SU-DHL-6 (cell line): ENCODE data around the gene DHX30.

ENCODE experiments used
- H2AFZ ChIP-seq: fragments of 200-600 bp; sonication (generic); 2 replicates; pipeline ENCODE4 v1.6.1; 2014; ENCODE audit warnings: low read depth, mild to moderate bottlenecking, moderate library complexity, mixed read lengths, antibody characterized with exemption, low read length; ENCODE audit not compliant: severe bottlenecking
- H3F3A ChIP-seq: fragments of 200-600 bp; shearing (Covaris generic); 2 replicates; pipeline ENCODE4 v1.6.0; 2016; ENCODE audit warnings: antibody characterized with exemption, mild to moderate bottlenecking; ENCODE audit not compliant: insufficient read depth
- H3K27ac ChIP-seq: fragments of 200-600 bp; sonication (generic); 2 replicates; pipeline ENCODE4 v1.5.1; 2016; ENCODE audit warnings: low read depth, mild to moderate bottlenecking, low read length, moderate library complexity, mixed read lengths
- H3K27me3 ChIP-seq: fragments of 200-600 bp; sonication (generic), shearing (Covaris generic); 2 replicates; pipeline ENCODE4 v1.6.0; 2014; ENCODE audit warnings: mild to moderate bottlenecking, low read length
- H3K36me3 ChIP-seq: fragments of 200-600 bp; sonication (generic); 2 replicates; pipeline ENCODE4 v1.6.1; 2014; ENCODE audit warnings: mild to moderate bottlenecking, low read length, mixed read lengths
- H3K4me2 ChIP-seq: fragments of 300-600, 200-600 bp; shearing (Covaris generic), sonication (generic); 2 replicates; pipeline ENCODE4 v1.6.0; 2014; ENCODE audit warnings: low read length, low read depth, mild to moderate bottlenecking; ENCODE audit not compliant: poor library complexity, severe bottlenecking
- H3K4me3 ChIP-seq: fragments of 200-600 bp; sonication (generic); 2 replicates; pipeline ENCODE4 v1.5.1; 2014; ENCODE audit warnings: antibody characterized with exemption, low read length, mild to moderate bottlenecking, mixed read lengths; ENCODE audit not compliant: insufficient read depth, poor library complexity, severe bottlenecking
- H3K79me2 ChIP-seq: fragments of 200-600 bp; sonication (generic); 2 replicates; pipeline ENCODE4 v1.6.1; 2014; ENCODE audit warnings: mild to moderate bottlenecking, low read length, moderate library complexity; ENCODE audit not compliant: insufficient read depth
- H3K9ac ChIP-seq: fragments of 200-600 bp; sonication (generic); 2 replicates; pipeline ENCODE4 v1.7.0; 2014; ENCODE audit warnings: mild to moderate bottlenecking, low read length
- H3K9me2 ChIP-seq: fragments of 200-600 bp; sonication (generic); replicated peaks from 2 replicates; pipeline ENCODE4 v1.6.1; 2014; ENCODE audit warnings: low read length; ENCODE audit not compliant: insufficient read depth
- H3K9me3 ChIP-seq: fragments of 200-600 bp; sonication (generic); 2 replicates; pipeline ENCODE4 v1.6.1; 2014; ENCODE audit warnings: low read length, mixed read lengths; ENCODE audit not compliant: insufficient read depth
- H4K20me1 ChIP-seq: fragments of 200-600 bp; sonication (generic); 2 replicates; pipeline ENCODE4 v1.6.1; 2014; ENCODE audit warnings: low read depth, mild to moderate bottlenecking, antibody characterized with exemption, low read length, moderate library complexity, mixed read lengths
- EZH2phosphoT487 ChIP-seq: fragments of 200-600 bp; sonication (generic), shearing (Covaris generic); conservative IDR thresholded peaks from 2 replicates; pipeline ENCODE4 v1.6.1; 2018; ENCODE audit warnings: mild to moderate bottlenecking, antibody characterized with exemption, low read length, moderate library complexity, mixed read lengths
- TF ChIP-seq, protein P1 (sequence below): fragments of 200-600 bp; sonication (generic); IDR thresholded peaks from one replicate; pipeline ENCODE4 v1.5.1; 2017; ENCODE audit warnings: antibody characterized with exemption, mild to moderate bottlenecking, low read length, moderate library complexity; ENCODE audit not compliant: insufficient read depth, poor library complexity, severe bottlenecking

DHX30 gene

DNA sequence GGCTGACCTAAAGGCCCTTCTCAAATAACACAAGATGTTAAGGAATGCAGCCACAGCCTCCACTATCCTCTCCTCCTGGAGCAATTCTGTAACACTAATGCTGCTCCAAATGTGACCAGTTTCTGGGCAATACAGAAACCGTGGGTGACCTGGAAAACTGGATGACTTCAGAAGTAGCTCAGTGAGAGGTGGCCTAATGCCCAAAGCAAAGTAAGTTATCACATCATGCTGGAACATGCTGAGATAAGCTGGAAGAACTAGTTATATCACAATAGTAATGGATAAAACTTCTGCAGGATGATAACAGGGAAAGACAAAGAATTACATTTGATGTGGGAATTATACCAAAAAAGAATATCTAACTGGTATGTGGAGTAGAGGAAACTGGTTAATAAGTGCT is 72.0 kb downstream of the DHX30 start:
- Histone ChIP-seq H3K9ac (no peak overlapping the region), H3K36me3 (no peaks in the 10 kb centered on the region), H3F3A (no peaks in the 10 kb centered on the region), H3K9me2 (no peaks in the 10 kb centered on the region), H3K9me3 (no peaks in the 10 kb centered on the region), H3K79me2 (no peaks in the 10 kb centered on the region), H3K27me3 (no peaks in the 10 kb centered on the region), H2AFZ (no peak overlapping the region), H3K4me2 (no peak overlapping the region), H4K20me1 (no peaks in the 10 kb centered on the region), H3K4me3 (no peak overlapping the region), H3K27ac (no peak overlapping the region)
- no peak for TF ChIP-seq EZH2phosphoT487
- TF ChIP-seq, protein P1, sequence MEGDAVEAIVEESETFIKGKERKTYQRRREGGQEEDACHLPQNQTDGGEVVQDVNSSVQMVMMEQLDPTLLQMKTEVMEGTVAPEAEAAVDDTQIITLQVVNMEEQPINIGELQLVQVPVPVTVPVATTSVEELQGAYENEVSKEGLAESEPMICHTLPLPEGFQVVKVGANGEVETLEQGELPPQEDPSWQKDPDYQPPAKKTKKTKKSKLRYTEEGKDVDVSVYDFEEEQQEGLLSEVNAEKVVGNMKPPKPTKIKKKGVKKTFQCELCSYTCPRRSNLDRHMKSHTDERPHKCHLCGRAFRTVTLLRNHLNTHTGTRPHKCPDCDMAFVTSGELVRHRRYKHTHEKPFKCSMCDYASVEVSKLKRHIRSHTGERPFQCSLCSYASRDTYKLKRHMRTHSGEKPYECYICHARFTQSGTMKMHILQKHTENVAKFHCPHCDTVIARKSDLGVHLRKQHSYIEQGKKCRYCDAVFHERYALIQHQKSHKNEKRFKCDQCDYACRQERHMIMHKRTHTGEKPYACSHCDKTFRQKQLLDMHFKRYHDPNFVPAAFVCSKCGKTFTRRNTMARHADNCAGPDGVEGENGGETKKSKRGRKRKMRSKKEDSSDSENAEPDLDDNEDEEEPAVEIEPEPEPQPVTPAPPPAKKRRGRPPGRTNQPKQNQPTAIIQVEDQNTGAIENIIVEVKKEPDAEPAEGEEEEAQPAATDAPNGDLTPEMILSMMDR: no peak

DNA sequence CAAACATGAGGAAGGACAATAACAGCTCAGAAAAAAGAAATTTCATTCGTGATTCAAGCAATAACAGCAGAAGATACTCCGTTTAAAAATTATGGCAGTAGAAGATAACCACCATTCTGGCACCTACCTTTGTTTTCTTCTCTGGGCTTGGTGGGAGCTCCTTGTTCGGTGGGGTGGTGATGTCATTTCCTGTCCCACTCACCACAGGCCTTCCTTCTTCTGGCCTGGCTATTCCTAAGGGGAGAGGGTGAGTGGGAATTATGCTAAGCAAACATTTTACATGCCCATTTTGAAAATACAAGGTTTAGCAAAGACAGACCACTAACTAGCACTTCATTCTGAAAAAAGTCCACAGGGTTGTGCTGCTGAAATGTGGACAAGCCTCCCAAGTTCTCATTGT is 74.4 kb downstream of the DHX30 start:
- Histone ChIP-seq H3K9ac (no peak overlapping the region), H3K4me2 (no peak overlapping the region), H3K36me3 (no peaks in the 10 kb centered on the region), H3K79me2 (no peaks in the 10 kb centered on the region), H3F3A (no peaks in the 10 kb centered on the region), H3K4me3 (no peak overlapping the region), H3K27ac (no peak overlapping the region), H3K9me3 (no peaks in the 10 kb centered on the region), H3K27me3 (no peaks in the 10 kb centered on the region), H3K9me2 (no peaks in the 10 kb centered on the region), H2AFZ (no peak overlapping the region), H4K20me1 (no peaks in the 10 kb centered on the region)
- TF ChIP-seq, protein P1: no peak
- TF ChIP-seq EZH2phosphoT487: no peak

DNA sequence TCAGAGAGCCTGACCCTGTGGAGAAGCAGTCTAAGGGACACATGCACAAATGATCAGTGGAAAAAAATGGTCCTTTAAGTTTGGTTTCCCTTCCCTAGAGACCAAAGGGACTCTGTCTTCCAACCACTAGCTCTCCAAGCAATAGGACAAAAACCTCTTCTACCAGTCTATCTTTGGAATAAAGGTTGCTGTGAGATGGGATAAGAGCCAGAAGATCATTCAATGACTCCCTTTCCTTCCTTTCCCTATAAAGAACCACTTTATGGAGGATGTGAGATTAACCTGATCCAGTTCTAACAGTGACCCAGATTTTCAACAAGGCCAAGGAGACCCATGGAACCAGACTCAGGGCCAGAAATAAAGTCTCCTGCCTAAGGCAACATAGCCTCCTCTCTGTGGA is 74.8 kb downstream of the DHX30 start:
- TF ChIP-seq, protein P1: no peak
- no peak for TF ChIP-seq EZH2phosphoT487
- H3K36me3 ChIP-seq: no peaks in the 10 kb centered on the region

DNA sequence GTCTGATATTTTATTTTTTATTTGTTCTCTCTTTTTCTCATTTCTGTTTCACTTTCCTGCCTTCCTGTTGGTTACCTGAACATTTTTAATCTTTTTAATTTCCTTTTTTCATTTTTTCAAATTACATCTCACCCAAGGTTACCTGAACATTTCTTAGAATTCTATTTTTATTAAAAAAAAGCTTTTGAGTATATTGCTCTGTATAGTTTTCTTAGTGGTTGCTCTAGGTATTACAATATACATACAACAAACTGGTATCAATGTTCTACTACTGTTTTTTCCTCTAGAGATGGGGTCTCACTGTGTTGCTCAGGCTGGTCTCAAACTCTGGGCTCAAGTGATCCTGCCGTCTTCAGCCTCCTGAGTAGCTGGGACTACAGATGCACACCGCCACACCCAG is 79.4 kb downstream of the DHX30 start:
- no peaks in the 10 kb centered on the region for H4K20me1 ChIP-seq
- TF ChIP-seq, protein P1: no peak
- no peak for TF ChIP-seq EZH2phosphoT487
- no peaks in the 10 kb centered on the region for H3K9me2 ChIP-seq
- no peaks in the 10 kb centered on the region for H3K9me3 ChIP-seq
- H3K27ac ChIP-seq: no peak overlapping the region
- no peaks in the 10 kb centered on the region for H3K27me3 ChIP-seq
- H3K36me3 ChIP-seq: no peaks in the 10 kb centered on the region
- no peak overlapping the region for H3K4me2 ChIP-seq
- H3K4me3 ChIP-seq: no peak overlapping the region
- H3K79me2 ChIP-seq: no peaks in the 10 kb centered on the region
- no peak overlapping the region for H3K9ac ChIP-seq
- H2AFZ ChIP-seq: no peak overlapping the region
- H3F3A ChIP-seq: 0 out of 2 replicates have a peak, but pooled peaks cover 3% of the 10 kb centered on the region

More for the DNA sequence above, 74.8 kb downstream of the DHX30 start:
- H3F3A ChIP-seq: no peaks in the 10 kb centered on the region
- H3K27me3 ChIP-seq: no peaks in the 10 kb centered on the region
- no peak overlapping the region for H3K4me3 ChIP-seq
- H3K4me2 ChIP-seq: no peak overlapping the region
- no peak overlapping the region for H2AFZ ChIP-seq
- H4K20me1 ChIP-seq: no peaks in the 10 kb centered on the region
- H3K27ac ChIP-seq: no peak overlapping the region
- no peak overlapping the region for H3K9ac ChIP-seq
- no peaks in the 10 kb centered on the region for H3K9me2 ChIP-seq
- H3K79me2 ChIP-seq: no peaks in the 10 kb centered on the region
- H3K9me3 ChIP-seq: no peaks in the 10 kb centered on the region
